ENCODE measurements around the gene TMEM203. TPM values are rescaled to one million over a fixed set of nuclear protein-coding genes. Genes with fewer than 3 reads are reported as not detected.

Gene TMEM203
- total RNA-seq, 1 experiment from 2014 or later, result 50.6 TPM

DNA sequence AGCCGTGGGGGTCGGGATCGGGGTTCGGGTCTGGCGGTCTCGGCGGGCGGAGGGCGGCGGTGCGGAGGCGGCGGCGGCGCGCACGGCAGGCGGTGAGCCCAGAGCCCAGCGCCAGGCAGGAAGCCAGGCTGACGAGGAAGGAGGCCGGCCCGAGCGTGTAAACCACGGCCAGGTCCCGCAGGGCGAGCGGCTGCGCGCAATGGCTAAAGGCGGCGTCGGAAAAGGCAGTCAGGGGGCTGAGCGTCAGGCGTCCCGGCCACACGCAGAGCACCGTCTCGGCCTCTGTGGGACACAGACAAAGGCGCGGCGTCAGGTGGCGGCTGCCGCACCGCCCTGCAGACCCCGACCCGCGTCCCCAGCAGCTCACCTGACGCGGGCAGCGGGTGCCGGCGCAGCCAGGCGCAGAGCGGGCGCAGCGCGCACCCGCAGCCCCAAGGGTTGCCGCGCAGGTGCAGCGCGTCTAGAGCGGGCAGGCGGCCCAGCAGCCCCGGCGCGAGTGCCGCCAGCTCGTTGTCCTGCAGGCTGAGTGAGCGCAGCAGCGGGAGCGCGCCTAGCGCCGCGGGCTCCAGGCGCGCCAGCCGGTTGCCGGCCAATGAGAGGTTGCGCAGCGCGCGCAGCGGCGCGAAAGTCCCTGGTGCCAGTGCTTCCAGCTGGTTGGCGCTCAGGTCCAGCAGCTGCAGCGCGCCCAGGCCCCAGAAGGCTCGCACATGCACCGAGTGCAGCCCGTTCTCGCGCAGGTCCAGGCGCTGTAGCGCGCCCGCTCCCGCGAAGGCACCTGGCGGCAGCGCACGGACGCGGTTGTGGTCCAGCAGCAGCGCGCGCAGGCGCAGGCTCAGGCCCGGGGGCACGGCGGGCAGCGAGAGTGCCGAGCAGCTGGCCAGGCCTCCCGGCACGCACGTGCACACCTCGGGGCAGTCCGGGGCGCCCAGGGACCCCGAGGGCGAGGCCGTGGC, 36.3 kb downstream of the TMEM203 start (continued):
- TF ChIP-seq, protein P1, sequence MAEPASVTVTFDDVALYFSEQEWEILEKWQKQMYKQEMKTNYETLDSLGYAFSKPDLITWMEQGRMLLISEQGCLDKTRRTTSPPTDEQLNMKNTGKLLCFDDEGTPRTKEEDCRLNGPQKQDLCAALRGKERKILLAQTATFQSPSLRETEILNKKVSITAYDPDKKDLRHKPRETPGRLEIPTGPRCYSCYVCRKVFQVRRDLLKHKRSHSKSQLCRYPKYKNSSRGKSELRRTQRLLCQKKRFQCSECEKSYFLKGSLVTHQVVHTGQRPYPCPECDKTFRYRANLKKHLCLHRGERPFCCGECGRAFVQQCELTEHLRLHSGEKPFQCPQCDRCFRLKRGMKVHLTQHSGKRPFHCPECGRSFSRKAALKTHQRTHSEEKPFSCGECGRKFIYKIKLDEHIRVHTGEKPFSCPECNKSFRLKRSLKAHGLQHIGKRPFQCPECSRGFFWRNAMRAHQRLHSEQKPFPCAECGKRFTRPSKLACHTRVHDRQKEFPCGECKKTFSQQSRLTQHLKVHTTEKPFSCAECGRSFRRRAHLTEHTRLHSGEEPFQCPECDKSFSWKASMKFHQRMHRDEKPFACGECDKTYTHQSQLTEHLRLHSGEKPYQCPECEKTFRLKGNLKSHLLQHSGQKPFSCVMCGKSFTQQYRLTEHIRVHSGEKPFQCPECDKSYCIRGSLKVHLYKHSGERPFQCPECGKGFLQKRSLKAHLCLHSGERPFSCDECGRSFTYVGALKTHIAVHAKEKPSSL (CRISPR knock-in tag; conservative IDR thresholded peaks at IDR 0.05), result no peak
- TF ChIP-seq, protein P2, sequence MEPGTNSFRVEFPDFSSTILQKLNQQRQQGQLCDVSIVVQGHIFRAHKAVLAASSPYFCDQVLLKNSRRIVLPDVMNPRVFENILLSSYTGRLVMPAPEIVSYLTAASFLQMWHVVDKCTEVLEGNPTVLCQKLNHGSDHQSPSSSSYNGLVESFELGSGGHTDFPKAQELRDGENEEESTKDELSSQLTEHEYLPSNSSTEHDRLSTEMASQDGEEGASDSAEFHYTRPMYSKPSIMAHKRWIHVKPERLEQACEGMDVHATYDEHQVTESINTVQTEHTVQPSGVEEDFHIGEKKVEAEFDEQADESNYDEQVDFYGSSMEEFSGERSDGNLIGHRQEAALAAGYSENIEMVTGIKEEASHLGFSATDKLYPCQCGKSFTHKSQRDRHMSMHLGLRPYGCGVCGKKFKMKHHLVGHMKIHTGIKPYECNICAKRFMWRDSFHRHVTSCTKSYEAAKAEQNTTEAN (CRISPR knock-in tag; IDR thresholded peaks at IDR 0.05), result no peak
- TF ChIP-seq, protein P3, sequence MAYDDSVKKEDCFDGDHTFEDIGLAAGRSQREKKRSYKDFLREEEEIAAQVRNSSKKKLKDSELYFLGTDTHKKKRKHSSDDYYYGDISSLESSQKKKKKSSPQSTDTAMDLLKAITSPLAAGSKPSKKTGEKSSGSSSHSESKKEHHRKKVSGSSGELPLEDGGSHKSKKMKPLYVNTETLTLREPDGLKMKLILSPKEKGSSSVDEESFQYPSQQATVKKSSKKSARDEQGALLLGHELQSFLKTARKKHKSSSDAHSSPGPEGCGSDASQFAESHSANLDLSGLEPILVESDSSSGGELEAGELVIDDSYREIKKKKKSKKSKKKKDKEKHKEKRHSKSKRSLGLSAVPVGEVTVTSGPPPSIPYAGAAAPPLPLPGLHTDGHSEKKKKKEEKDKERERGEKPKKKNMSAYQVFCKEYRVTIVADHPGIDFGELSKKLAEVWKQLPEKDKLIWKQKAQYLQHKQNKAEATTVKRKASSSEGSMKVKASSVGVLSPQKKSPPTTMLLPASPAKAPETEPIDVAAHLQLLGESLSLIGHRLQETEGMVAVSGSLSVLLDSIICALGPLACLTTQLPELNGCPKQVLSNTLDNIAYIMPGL (CRISPR knock-in tag; IDR thresholded peaks at IDR 0.05), result peak; percentile 60
- TF ChIP-seq ZNF671 (CRISPR knock-in tag; IDR thresholded peaks at IDR 0.05) (no peak), TP53 (CRISPR knock-in tag; IDR thresholded peaks at IDR 0.05) (peak; percentile 69; the same call in 1 of the 2 replicates), GABPB1 (CRISPR knock-in tag; IDR thresholded peaks at IDR 0.05) (no peak), CREM (CRISPR knock-in tag; IDR thresholded peaks at IDR 0.05) (no peak; the same call in 1 of the 2 replicates), PRRX2 (CRISPR knock-in tag; IDR thresholded peaks at IDR 0.05) (no peak), RORB (CRISPR knock-in tag; IDR thresholded peaks at IDR 0.05) (no peak), FOXJ3 (CRISPR knock-in tag; IDR thresholded peaks at IDR 0.05; ENCODE audit: borderline replicate concordance) (no peak), ZNF138 (CRISPR knock-in tag; conservative IDR thresholded peaks at IDR 0.05) (no peak), NFE2L1 (CRISPR knock-in tag; IDR thresholded peaks at IDR 0.05) (peak; percentile 79; the same call in 1 of the 2 replicates), EMX1 (CRISPR knock-in tag; IDR thresholded peaks at IDR 0.05) (no peak), FOXK1 (CRISPR knock-in tag; IDR thresholded peaks at IDR 0.05) (peak; percentile 85; the same call in 1 of the 2 replicates), TEAD1 (CRISPR knock-in tag; IDR thresholded peaks at IDR 0.05) (peak; percentile 93), NR2C2 (CRISPR knock-in tag; IDR thresholded peaks at IDR 0.05) (0 out of 2 replicates have a peak, but pooled peaks have one; percentile 11), ZNF219 (CRISPR knock-in tag; IDR thresholded peaks at IDR 0.05; ENCODE audit: borderline replicate concordance) (peak; percentile 49; the same call in 1 of the 2 replicates), SMAD3 (CRISPR knock-in tag; IDR thresholded peaks at IDR 0.05; ENCODE audit: borderline replicate concordance) (peak; percentile 48; the same call in 1 of the 2 replicates)
- TF ChIP-seq, protein P4, sequence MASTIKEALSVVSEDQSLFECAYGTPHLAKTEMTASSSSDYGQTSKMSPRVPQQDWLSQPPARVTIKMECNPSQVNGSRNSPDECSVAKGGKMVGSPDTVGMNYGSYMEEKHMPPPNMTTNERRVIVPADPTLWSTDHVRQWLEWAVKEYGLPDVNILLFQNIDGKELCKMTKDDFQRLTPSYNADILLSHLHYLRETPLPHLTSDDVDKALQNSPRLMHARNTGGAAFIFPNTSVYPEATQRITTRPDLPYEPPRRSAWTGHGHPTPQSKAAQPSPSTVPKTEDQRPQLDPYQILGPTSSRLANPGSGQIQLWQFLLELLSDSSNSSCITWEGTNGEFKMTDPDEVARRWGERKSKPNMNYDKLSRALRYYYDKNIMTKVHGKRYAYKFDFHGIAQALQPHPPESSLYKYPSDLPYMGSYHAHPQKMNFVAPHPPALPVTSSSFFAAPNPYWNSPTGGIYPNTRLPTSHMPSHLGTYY (CRISPR knock-in tag; IDR thresholded peaks at IDR 0.05), result no peak
- TF ChIP-seq, protein P5, sequence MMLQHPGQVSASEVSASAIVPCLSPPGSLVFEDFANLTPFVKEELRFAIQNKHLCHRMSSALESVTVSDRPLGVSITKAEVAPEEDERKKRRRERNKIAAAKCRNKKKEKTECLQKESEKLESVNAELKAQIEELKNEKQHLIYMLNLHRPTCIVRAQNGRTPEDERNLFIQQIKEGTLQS (CRISPR knock-in tag; conservative IDR thresholded peaks at IDR 0.05), result no peak
- TF ChIP-seq, protein P6, sequence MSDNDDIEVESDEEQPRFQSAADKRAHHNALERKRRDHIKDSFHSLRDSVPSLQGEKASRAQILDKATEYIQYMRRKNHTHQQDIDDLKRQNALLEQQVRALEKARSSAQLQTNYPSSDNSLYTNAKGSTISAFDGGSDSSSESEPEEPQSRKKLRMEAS (CRISPR knock-in tag; IDR thresholded peaks at IDR 0.05), result peak; percentile 87; the same call in 1 of the 2 replicates
- TF ChIP-seq, protein P7, sequence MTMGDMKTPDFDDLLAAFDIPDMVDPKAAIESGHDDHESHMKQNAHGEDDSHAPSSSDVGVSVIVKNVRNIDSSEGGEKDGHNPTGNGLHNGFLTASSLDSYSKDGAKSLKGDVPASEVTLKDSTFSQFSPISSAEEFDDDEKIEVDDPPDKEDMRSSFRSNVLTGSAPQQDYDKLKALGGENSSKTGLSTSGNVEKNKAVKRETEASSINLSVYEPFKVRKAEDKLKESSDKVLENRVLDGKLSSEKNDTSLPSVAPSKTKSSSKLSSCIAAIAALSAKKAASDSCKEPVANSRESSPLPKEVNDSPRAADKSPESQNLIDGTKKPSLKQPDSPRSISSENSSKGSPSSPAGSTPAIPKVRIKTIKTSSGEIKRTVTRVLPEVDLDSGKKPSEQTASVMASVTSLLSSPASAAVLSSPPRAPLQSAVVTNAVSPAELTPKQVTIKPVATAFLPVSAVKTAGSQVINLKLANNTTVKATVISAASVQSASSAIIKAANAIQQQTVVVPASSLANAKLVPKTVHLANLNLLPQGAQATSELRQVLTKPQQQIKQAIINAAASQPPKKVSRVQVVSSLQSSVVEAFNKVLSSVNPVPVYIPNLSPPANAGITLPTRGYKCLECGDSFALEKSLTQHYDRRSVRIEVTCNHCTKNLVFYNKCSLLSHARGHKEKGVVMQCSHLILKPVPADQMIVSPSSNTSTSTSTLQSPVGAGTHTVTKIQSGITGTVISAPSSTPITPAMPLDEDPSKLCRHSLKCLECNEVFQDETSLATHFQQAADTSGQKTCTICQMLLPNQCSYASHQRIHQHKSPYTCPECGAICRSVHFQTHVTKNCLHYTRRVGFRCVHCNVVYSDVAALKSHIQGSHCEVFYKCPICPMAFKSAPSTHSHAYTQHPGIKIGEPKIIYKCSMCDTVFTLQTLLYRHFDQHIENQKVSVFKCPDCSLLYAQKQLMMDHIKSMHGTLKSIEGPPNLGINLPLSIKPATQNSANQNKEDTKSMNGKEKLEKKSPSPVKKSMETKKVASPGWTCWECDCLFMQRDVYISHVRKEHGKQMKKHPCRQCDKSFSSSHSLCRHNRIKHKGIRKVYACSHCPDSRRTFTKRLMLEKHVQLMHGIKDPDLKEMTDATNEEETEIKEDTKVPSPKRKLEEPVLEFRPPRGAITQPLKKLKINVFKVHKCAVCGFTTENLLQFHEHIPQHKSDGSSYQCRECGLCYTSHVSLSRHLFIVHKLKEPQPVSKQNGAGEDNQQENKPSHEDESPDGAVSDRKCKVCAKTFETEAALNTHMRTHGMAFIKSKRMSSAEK (CRISPR knock-in tag; IDR thresholded peaks at IDR 0.05; ENCODE audit: borderline replicate concordance), result no peak
- TF ChIP-seq, protein P8, sequence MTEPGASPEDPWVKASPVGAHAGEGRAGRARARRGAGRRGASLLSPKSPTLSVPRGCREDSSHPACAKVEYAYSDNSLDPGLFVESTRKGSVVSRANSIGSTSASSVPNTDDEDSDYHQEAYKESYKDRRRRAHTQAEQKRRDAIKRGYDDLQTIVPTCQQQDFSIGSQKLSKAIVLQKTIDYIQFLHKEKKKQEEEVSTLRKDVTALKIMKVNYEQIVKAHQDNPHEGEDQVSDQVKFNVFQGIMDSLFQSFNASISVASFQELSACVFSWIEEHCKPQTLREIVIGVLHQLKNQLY (CRISPR knock-in tag; IDR thresholded peaks at IDR 0.05), result no peak
- TF ChIP-seq, protein P9, sequence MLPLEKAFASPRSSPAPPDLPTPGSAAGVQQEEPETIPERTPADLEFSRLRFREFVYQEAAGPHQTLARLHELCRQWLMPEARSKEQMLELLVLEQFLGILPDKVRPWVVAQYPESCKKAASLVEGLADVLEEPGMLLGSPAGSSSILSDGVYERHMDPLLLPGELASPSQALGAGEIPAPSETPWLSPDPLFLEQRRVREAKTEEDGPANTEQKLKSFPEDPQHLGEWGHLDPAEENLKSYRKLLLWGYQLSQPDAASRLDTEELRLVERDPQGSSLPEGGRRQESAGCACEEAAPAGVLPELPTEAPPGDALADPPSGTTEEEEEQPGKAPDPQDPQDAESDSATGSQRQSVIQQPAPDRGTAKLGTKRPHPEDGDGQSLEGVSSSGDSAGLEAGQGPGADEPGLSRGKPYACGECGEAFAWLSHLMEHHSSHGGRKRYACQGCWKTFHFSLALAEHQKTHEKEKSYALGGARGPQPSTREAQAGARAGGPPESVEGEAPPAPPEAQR (CRISPR knock-in tag; IDR thresholded peaks at IDR 0.05), result no peak

Measured in WTC11 (cell line).